ENCODE measurements around the gene CEP128. TPM values are rescaled to one million over a fixed set of nuclear protein-coding genes. Genes with fewer than 3 reads are reported as not detected.

The CEP128 gene
- total RNA-seq, 1 experiment from 2014 or later, result 16.7 TPM

- Mint-ChIP-seq H3K4me1 (ENCODE audit: low read depth, unreplicated experiment) (no peaks in the 10 kb centered on the region), H3K4me3 (ENCODE audit: unreplicated experiment) (no peak overlapping the region), H3K36me3 (ENCODE audit: insufficient read depth, unreplicated experiment) (no peaks in the 10 kb centered on the region), H3K27me3 (ENCODE audit: insufficient read depth, unreplicated experiment) (no peaks in the 10 kb centered on the region), H3K27ac (ENCODE audit: unreplicated experiment) (no peak overlapping the region), H3K9me3 (ENCODE audit: unreplicated experiment) (no peaks in the 10 kb centered on the region)
- Histone ChIP-seq H3K27me3 (replicated peaks; ENCODE audit: control insufficient read depth, insufficient read depth, low read length) (no peaks in the 10 kb centered on the region), H3K9me3 (no peaks in the 10 kb centered on the region), H3K4me1 (no peaks in the 10 kb centered on the region), H3K4me3 (ENCODE audit: low read depth, low read length) (no peak overlapping the region), H3K36me3 (ENCODE audit: control insufficient read depth, insufficient read depth, low read length) (no peaks in the 10 kb centered on the region)
- no peak for TF ChIP-seq CTCF (IDR thresholded peaks at IDR 0.05; ENCODE audit: insufficient read depth in 1 of 2, low read depth in 1 of 2, low read length in 1 of 2, severe bottlenecking in 1 of 2, unreplicated experiment in 1 of 2)
- CTCF ChIA-PET, result no interaction called here
- POLR2A ChIA-PET, result no interaction called here
- no peak for DNase-seq
- intact Hi-C loops (cut with micrococcal nuclease; ENCODE audit: unreplicated experiment), result no loop called here
- no TSS peak for BruUV-seq (replicated peaks)
These were observed 96.7 kb downstream of the CEP128 start for GRCh38 chr14:80844872-80845271.

GRCh38 chr14:80839743-80840142 lies 101.8 kb downstream of the CEP128 start:
- no peaks in the 10 kb centered on the region for H3K36me3 Mint-ChIP-seq (ENCODE audit: insufficient read depth, unreplicated experiment)
- Histone ChIP-seq H3K36me3 (ENCODE audit: control insufficient read depth, insufficient read depth, low read length) (no peaks in the 10 kb centered on the region), H3K9me3 (no peaks in the 10 kb centered on the region), H3K4me1 (peaks cover 14% of the 10 kb centered on the region), H3K4me3 (ENCODE audit: low read depth, low read length) (no peak overlapping the region), H3K27me3 (replicated peaks; ENCODE audit: control insufficient read depth, insufficient read depth, low read length) (no peaks in the 10 kb centered on the region)
- no peaks in the 10 kb centered on the region for H3K27me3 Mint-ChIP-seq (ENCODE audit: insufficient read depth, unreplicated experiment)
- POLR2A ChIA-PET, result no interaction called here
- no peak overlapping the region for H3K27ac Mint-ChIP-seq (ENCODE audit: unreplicated experiment)
- no TSS peak for BruUV-seq (replicated peaks)
- H3K4me3 Mint-ChIP-seq (ENCODE audit: unreplicated experiment), result no peak overlapping the region
- intact Hi-C loops (cut with micrococcal nuclease; ENCODE audit: unreplicated experiment), result no loop called here
- CTCF ChIA-PET, result interaction anchor here (1.2 kb wide), 2 partner anchors 11 to 784 kb away, joined by 3 read pairs; no protein-coding TSS in a partner anchor
- no peaks in the 10 kb centered on the region for H3K9me3 Mint-ChIP-seq (ENCODE audit: unreplicated experiment)
- H3K4me1 Mint-ChIP-seq (ENCODE audit: low read depth, unreplicated experiment), result peaks cover 10% of the 10 kb centered on the region
- TF ChIP-seq CTCF (IDR thresholded peaks at IDR 0.05; ENCODE audit: insufficient read depth in 1 of 2, low read depth in 1 of 2, low read length in 1 of 2, severe bottlenecking in 1 of 2, unreplicated experiment in 1 of 2), result no peak
- no peak for DNase-seq

- Mint-ChIP-seq H3K4me1 (ENCODE audit: low read depth, unreplicated experiment) (no peaks in the 10 kb centered on the region), H3K27ac (ENCODE audit: unreplicated experiment) (no peak overlapping the region), H3K9me3 (ENCODE audit: unreplicated experiment) (peaks cover 14% of the 10 kb centered on the region), H3K27me3 (ENCODE audit: insufficient read depth, unreplicated experiment) (no peaks in the 10 kb centered on the region), H3K36me3 (ENCODE audit: insufficient read depth, unreplicated experiment) (no peaks in the 10 kb centered on the region), H3K4me3 (ENCODE audit: unreplicated experiment) (no peak overlapping the region)
- POLR2A ChIA-PET, result no interaction called here
- no TSS peak for BruUV-seq (replicated peaks)
- Histone ChIP-seq H3K36me3 (ENCODE audit: control insufficient read depth, insufficient read depth, low read length) (no peaks in the 10 kb centered on the region), H3K4me3 (ENCODE audit: low read depth, low read length) (no peak overlapping the region), H3K9me3 (no peaks in the 10 kb centered on the region), H3K27me3 (replicated peaks; ENCODE audit: control insufficient read depth, insufficient read depth, low read length) (no peaks in the 10 kb centered on the region), H3K4me1 (no peaks in the 10 kb centered on the region)
- DNase-seq, result no peak
- no peak for TF ChIP-seq CTCF (IDR thresholded peaks at IDR 0.05; ENCODE audit: insufficient read depth in 1 of 2, low read depth in 1 of 2, low read length in 1 of 2, severe bottlenecking in 1 of 2, unreplicated experiment in 1 of 2)
- CTCF ChIA-PET, result no interaction called here
- intact Hi-C loops (cut with micrococcal nuclease; ENCODE audit: unreplicated experiment), result no loop called here
These were observed 131.9 kb downstream of the CEP128 start for GRCh38 chr14:80809663-80810062.

Measured in Caco-2 (cell line).